ENCODE results near the gene SORBS1. TPM values are rescaled to one million over a fixed set of nuclear protein-coding genes. Genes with fewer than 3 reads are reported as not detected.

The SORBS1 gene
- total and polyA plus RNA-seq, 9 of the 15 experiments (the other 6 are each of a cell fraction or from before 2014, with no cell fraction given): 2.0 to 13.3 (median 6.5) TPM

- in situ Hi-C loops (cut with MboI) (loop anchor here (5.0 to 10.0 kb wide), 2 partner anchors 112 to 230 kb away; no protein-coding TSS in a partner anchor), intact Hi-C loops (cut with micrococcal nuclease) (loop anchor here (5.0 kb wide), 2 partner anchors 77 to 182 kb away; no protein-coding TSS in a partner anchor)
- no peaks in the 10 kb centered on the region; the same call in 1 of the 2 replicates for H4K20me1 ChIP-seq (replicated peaks; ENCODE audit: control insufficient read depth, insufficient read depth, low read length)
- H2AFZ ChIP-seq (ENCODE audit: low read depth, low read length): no peak overlapping the region
- H3K27ac ChIP-seq (ENCODE audit: extremely low read depth, low read depth, low read length): no peak overlapping the region
- DNase-seq (ENCODE audit: extremely low read depth in 1 of 4, low spot score in 3 of 4): no peak
- 57% methylated on average over 6 of the region's 6 CpGs for WGBS (ENCODE audit: insufficient coverage, low coverage, missing lambda C conversion rate)
- H3K79me2 ChIP-seq (ENCODE audit: control insufficient read depth, insufficient read depth, low read length): no peaks in the 10 kb centered on the region
- H3K4me2 ChIP-seq (ENCODE audit: insufficient read depth, low read length): no peak overlapping the region
- FAIRE-seq: no peak
- TF ChIP-seq RBM15 (IDR thresholded peaks at IDR 0.05; ENCODE audit: insufficient read depth, low read length) (no peak), CREBBP (IDR thresholded peaks at IDR 0.05; ENCODE audit: low read depth, low read length) (no peak), KAT2B (IDR thresholded peaks at IDR 0.05; ENCODE audit: low read depth, low read length) (no peak), BMI1 (IDR thresholded peaks at IDR 0.05; ENCODE audit: low read length) (no peak), BHLHE40 (IDR thresholded peaks at IDR 0.05; ENCODE audit: low read length) (no peak)
- POLR2A ChIA-PET: interaction anchor here (1.3 to 1.5 kb wide), 2 partner anchors 10 to 224 kb away, joined by 3 to 4 read pairs; no protein-coding TSS in a partner anchor
- no peaks in the 10 kb centered on the region for H3K9me1 ChIP-seq (ENCODE audit: control insufficient read depth, insufficient read depth, low read length)
- CTCF ChIA-PET (ENCODE audit: low intra/inter-chr PET ratio): interaction anchor here (1.1 to 4.5 kb wide), 3 partner anchors 117 to 231 kb away, joined by 4 to 56 read pairs (median 13); no protein-coding TSS in a partner anchor
- H3K27me3 ChIP-seq (ENCODE audit: control insufficient read depth in 2 of 2, insufficient read depth in 2 of 2, low read length in 2 of 2): no peaks in the 10 kb centered on the region
- no peak for ATAC-seq
- H3K4me3 ChIP-seq: no peak overlapping the region
- H3K4me1 ChIP-seq (replicated peaks in 1 of 2; ENCODE audit: control insufficient read depth in 2 of 2, insufficient read depth in 2 of 2, low read length in 2 of 2): peaks cover 0 to 6% of the 10 kb centered on the region in 2 experiments; a peak in 2 of 5 replicates
- H3K9me3 ChIP-seq (replicated peaks; ENCODE audit: control insufficient read depth, insufficient read depth, low read depth, low read length): no peaks in the 10 kb centered on the region
- no peak overlapping the region for H3K9ac ChIP-seq (ENCODE audit: insufficient read depth in 1 of 2, low read depth in 2 of 2, low read length in 2 of 2)
- BruUV-seq (replicated peaks): no TSS peak
- no peaks in the 10 kb centered on the region for H3K36me3 ChIP-seq (ENCODE audit: control insufficient read depth, insufficient read depth, low read length)
Measured at GRCh38 chr10:95364342-95364741, 196.8 kb downstream of the SORBS1 start.
